OCI-LY1 (cell line): ENCODE measurements around the gene GLG1.
"Not testable (repeated sequence)": the region's sequence is repeated elsewhere in the genome, so short reads cannot be mapped to it uniquely, and the experiment has no call there.

Experiments
- CTCF ChIP-seq: fragments of 200-600 bp; sonication (generic), shearing (Covaris generic); IDR thresholded peaks from 2 replicates; pipeline ENCODE4 v1.5.1; 2017; ENCODE audit warnings: mild to moderate bottlenecking, antibody characterized with exemption, low read length, moderate library complexity, mixed read lengths
- EZH2 ChIP-seq: fragments of 200-600 bp; sonication (generic), shearing (Covaris generic); IDR thresholded peaks from 2 replicates; pipeline ENCODE4 v1.8.0; 2017; ENCODE audit warnings: borderline replicate concordance, mixed run types, mild to moderate bottlenecking, antibody characterized with exemption, low read length, moderate library complexity, mixed read lengths

- TF ChIP-seq CTCF, EZH2: not testable (repeated sequence)
Measured at GRCh38 chr16:74419811-74420210, 187.1 kb downstream of the GLG1 start.
